PC-3 (cell line): ENCODE results near the gene ADAMTSL1.

Experiments
- EZH2 ChIP-seq: fragments of 300-600 bp; sonication (generic); IDR thresholded peaks from one replicate; pipeline ENCODE4 v1.6.1; 2017; ENCODE audit warnings: antibody characterized with exemption, mild to moderate bottlenecking, low read length; ENCODE audit not compliant: unreplicated experiment
- TF ChIP-seq, protein P1 (sequence below): fragments of 300-600 bp; sonication (generic); conservative IDR thresholded peaks from 2 replicates; pipeline ENCODE4 v1.5.1; 2017; ENCODE audit warnings: antibody characterized with exemption, low read depth, mild to moderate bottlenecking, low read length

DNA sequence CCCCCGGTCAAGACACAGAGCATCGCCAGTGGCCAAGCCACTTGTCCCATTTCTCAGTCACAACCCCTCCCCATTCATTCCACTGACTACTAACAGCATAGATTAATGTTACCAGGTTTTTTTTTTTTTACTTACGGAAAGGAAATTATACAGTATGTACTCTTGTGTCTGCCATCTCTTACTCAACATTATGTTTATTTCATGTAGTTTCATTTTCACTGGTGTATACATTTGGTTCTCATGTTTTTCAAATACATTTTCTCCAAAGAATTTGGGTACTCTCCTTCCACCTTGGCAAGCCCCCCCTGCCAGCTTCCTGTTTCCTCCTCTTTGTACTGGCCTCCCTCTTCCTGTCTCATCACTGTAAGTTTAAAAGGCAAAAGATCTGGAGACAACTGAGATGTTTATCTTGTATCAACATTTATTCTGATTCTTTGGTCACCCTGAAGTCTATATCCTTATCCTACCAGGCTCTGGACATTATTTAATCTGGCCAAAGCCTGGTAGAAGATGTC lies 351.8 kb downstream of the ADAMTSL1 start:
- no peak for TF ChIP-seq EZH2
- TF ChIP-seq, protein P1, sequence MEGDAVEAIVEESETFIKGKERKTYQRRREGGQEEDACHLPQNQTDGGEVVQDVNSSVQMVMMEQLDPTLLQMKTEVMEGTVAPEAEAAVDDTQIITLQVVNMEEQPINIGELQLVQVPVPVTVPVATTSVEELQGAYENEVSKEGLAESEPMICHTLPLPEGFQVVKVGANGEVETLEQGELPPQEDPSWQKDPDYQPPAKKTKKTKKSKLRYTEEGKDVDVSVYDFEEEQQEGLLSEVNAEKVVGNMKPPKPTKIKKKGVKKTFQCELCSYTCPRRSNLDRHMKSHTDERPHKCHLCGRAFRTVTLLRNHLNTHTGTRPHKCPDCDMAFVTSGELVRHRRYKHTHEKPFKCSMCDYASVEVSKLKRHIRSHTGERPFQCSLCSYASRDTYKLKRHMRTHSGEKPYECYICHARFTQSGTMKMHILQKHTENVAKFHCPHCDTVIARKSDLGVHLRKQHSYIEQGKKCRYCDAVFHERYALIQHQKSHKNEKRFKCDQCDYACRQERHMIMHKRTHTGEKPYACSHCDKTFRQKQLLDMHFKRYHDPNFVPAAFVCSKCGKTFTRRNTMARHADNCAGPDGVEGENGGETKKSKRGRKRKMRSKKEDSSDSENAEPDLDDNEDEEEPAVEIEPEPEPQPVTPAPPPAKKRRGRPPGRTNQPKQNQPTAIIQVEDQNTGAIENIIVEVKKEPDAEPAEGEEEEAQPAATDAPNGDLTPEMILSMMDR = no peak
